SK-N-MC (cell line): ENCODE data around the gene ZNF516.

Experiments
- DNase-seq: peaks from one replicate; pipeline ENCODE4 v3.0.0-alpha.2; 2011; ENCODE audit warnings: low read depth, low spot score
- H3K27ac ChIP-seq: fragments of 200-600 bp; sonication (generic); 2 replicates; pipeline ENCODE4 v1.5.1; 2016; ENCODE audit warnings: mixed run types
- H3K36me3 ChIP-seq: fragments of 200-600 bp; sonication (generic); 2 replicates; pipeline ENCODE4 v1.6.1; 2017; ENCODE audit warnings: antibody characterized with exemption, low read length, mixed read lengths; ENCODE audit not compliant: insufficient read depth
- H3K4me3 ChIP-seq: fragments of 200-600 bp; sonication (generic); 2 replicates; pipeline ENCODE4 v1.5.1; 2016
- H3K9ac ChIP-seq: fragments of 200-600 bp; sonication (generic); 2 replicates; pipeline ENCODE4 v1.8.0; 2017; ENCODE audit warnings: mixed run types, mixed read lengths; ENCODE audit not compliant: insufficient read length
- H3K9me3 ChIP-seq: fragments of 200-600 bp; sonication (generic); 2 replicates; pipeline ENCODE4 v1.6.1; 2017; ENCODE audit warnings: low read depth, mild to moderate bottlenecking, antibody characterized with exemption, low read length, moderate library complexity, mixed read lengths
- EZH2 ChIP-seq: fragments of 200-600 bp; sonication (generic); IDR thresholded peaks from one replicate; pipeline ENCODE4 v1.6.1; 2017; ENCODE audit warnings: antibody characterized with exemption
- FOXP2 ChIP-seq: optimal IDR thresholded peaks from 2 replicates; pipeline ENCODE3; 2011; ENCODE audit warnings: mild to moderate bottlenecking, moderate library complexity; ENCODE audit not compliant: insufficient read depth; ENCODE audit errors: extremely low read length, control extremely low read depth
- POLR2AphosphoS5 ChIP-seq: IDR thresholded peaks from 2 replicates; pipeline ENCODE4 v1.6.1; 2012; ENCODE audit warnings: mild to moderate bottlenecking, low read depth, low read length, borderline replicate concordance

Gene ZNF516

DNA sequence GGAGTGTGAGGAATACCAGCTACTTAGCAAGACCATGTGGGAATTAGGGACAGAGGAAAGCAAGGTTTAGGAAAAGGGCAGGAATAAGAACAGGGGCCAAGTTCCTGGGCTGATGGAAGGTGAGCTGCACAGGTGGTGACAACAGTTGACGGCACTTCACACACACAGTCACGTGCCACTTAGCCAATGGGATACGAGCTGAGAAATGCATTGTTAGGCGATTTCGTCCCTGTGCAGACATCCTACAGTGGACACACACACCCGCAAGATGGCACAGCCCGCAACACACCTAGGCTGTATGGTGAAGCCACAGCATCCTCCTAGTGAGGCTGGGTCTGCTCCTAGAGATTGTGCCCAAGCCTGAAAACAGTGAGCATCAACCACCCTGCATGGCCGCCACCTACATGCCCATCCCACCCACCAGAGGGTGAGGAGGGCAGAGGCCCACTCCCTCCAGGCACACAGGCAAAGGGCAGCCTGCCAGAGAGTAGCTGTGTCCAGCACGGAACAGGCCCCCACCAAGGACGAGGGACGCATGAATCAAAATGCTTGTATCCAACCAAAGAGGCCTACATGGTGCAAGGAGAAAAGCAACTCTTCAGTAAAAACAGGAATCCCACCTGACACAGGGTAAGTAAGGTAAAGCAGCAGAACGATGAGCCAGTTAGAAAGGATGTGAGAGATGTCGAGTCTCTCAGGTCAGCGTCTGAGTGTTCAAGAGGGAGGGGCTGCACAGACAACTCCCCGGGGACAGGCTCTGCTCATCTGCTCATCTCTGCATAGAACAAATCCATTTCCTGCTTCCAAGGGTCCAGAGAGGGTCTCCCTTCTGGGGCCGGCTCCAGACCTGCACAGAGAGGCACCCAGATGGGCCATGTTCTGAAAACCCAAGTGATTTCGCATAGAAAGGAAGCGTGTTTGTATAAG is 51.3 kb downstream of the ZNF516 start:
- TF ChIP-seq EZH2 (no peak), FOXP2 (no peak), POLR2AphosphoS5 (no peak)
- Histone ChIP-seq H3K9ac (no peak overlapping the region), H3K27ac (no peak overlapping the region), H3K9me3 (no peaks in the 10 kb centered on the region), H3K36me3 (peaks cover 20% of the 10 kb centered on the region; the same call in 1 of the 2 replicates), H3K4me3 (no peak overlapping the region)
- no peak for DNase-seq

DNA sequence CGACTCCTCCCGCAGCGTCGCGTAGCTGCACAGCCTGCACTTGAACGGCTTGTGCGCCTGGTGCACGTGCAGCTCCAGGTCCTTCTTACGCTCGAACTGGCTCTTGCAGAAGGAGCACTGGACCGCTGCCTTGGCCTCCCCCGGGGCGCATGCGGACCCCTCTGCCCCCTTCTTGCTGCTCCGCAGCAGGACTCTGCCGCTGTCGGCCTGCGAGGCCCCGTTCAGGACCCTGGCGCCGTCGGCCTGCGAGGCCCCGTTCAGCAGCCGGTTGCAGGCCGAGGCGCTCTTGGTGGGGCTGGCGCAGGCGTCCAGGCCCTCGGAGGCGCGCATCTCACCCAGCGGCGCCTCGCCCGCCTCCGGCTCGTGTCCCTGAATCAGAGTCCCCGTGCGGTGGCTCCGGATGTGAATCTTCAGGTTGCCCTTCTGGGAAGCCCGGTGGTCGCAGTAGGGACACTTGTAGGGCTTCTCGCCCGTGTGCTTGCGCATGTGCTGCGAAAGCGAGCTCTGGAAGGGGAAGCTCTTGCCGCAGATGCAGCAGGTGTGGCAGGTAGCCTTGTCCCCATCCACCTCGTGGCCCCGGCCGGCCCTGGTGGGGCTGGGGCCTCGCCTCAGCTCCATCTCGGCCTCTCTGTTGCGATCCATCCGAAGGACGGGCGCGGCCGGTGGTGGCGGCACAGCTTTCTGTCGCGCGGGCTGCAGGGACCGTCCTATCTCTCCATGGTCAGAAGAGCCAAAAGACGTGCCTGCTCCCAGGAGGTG is 52.5 kb downstream of the ZNF516 start:
- no peak overlapping the region for H3K9ac ChIP-seq
- no peak overlapping the region for H3K27ac ChIP-seq
- H3K4me3 ChIP-seq: no peak overlapping the region
- H3K9me3 ChIP-seq: no peaks in the 10 kb centered on the region
- DNase-seq: no peak
- TF ChIP-seq EZH2 (no peak), FOXP2 (no peak), POLR2AphosphoS5 (no peak)
- peaks cover 25% of the 10 kb centered on the region; the same call in 1 of the 2 replicates for H3K36me3 ChIP-seq

DNA sequence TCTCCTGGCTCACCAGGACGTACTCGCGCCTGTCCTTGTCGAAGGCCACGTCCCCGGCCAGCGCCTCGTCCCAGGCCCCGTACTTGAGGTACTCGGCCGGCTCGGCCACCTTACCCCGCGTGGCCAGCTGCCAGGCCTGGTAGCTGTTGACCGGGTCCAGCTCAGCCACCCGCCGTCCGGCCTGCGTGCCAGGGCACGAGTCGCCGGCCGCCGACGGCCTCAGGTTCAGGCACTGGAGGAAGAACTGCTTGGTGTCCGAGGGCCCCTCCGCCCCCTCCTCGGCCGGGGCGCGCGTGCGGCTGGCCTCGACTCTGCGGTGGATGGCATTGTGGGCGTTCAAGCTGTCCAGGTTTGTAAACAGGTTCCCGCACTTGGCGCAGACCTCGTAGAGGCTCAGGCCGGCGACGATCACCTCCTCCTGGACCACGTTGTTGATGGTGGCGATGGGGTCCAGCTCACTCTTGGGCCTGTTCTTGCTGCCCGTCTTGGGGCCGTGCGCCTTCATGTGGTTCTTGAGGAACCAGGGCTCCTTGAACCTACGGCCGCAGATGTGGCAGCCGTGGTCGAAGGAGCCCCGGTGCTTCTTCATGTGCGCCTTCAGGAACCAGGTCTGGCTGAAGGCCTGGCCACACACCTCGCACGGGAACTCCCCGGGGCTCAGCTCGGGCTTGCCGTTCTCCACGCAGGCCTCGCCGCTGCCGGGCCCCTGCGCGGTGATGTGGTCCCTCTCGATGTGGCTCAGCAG is 53.2 kb downstream of the ZNF516 start:
- Histone ChIP-seq H3K9ac (no peak overlapping the region), H3K27ac (no peak overlapping the region), H3K9me3 (no peaks in the 10 kb centered on the region), H3K4me3 (no peak overlapping the region), H3K36me3 (peaks cover 25% of the 10 kb centered on the region; the same call in 1 of the 2 replicates)
- TF ChIP-seq EZH2 (no peak), POLR2AphosphoS5 (no peak), FOXP2 (no peak)
- DNase-seq: no peak

DNA sequence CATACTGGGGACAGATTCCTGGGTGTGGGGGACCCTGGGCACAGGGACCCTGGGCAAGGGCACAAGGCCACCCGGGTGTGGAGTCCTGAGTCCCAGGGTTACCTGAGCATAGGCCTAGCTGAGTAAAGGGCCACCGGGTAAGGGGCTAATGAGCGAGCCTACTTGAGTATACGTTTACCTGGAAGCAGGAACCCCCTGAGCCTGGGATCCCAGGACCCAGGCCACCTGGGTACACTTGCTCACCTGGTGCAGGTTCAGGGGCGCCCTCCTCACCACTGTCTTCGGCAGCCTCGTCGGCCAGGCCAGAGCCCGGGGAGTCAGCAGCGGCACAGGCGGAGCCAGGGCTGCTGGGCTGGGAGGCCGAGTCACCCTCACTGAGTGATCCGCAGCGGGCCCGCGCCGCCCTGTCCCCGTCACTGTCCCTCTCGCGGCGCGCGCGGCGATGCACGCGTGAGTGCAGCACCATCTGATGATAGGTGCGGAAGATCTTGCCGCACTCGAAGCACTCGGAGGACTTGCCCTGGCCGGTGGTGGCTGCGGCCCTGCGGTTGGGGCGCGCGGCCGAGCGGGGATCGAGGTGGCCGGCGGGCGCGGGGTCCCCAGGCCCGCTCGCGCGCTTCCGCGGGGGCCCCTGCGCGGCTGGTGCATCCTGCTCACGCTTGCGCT is 53.9 kb downstream of the ZNF516 start:
- H3K9me3 ChIP-seq: no peaks in the 10 kb centered on the region
- H3K36me3 ChIP-seq: peaks cover 25% of the 10 kb centered on the region; the same call in 1 of the 2 replicates
- no peak for TF ChIP-seq EZH2
- no peak for TF ChIP-seq FOXP2
- no peak for TF ChIP-seq POLR2AphosphoS5
- H3K27ac ChIP-seq: no peak overlapping the region
- DNase-seq: no peak
- H3K9ac ChIP-seq: no peak overlapping the region
- no peak overlapping the region for H3K4me3 ChIP-seq

DNA sequence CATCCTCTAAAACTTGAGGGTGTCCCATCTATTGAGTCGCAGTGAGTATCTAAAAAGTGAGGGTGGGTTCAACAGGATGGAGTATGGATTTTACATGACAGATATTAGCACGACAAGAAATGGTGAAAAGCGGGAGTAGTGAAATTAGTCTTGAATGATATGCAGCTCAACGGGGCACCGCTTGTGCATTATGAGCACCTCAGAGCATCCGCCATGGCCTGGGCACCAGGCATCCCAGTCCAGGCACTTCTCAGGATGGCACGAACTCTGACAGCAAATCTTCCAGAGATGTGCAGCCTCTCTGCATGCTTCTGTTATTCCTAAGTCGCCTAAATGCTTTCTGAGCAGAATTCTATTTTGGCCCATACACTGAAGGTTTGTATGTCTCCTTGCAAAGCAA is 57.1 kb downstream of the ZNF516 start:
- TF ChIP-seq EZH2 (no peak), POLR2AphosphoS5 (no peak), FOXP2 (no peak)
- H3K9ac ChIP-seq: no peak overlapping the region
- no peak for DNase-seq
- no peaks in the 10 kb centered on the region for H3K9me3 ChIP-seq
- H3K36me3 ChIP-seq: peaks cover 26% of the 10 kb centered on the region; the same call in 1 of the 2 replicates
- no peak overlapping the region for H3K4me3 ChIP-seq
- H3K27ac ChIP-seq: no peak overlapping the region

DNA sequence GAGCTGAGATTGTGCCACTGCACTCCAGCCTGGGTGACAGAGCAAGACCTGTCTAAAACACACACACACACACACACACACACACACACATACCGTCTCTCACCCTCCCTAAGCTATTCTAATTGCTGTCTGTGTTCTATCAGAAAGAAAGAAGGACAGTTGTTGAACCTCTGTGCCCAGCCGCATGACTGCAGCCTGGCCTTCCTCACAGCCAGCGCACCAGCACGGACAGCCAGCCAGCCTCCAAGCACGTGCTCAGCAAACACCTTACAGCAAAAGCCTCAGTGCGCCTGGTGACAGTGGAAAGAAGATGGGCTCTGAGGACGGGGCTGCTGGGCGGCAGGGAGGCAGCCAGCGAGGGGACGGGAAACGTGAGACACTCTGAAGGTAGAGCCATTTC is 58.0 kb downstream of the ZNF516 start:
- Histone ChIP-seq H3K9me3 (no peaks in the 10 kb centered on the region), H3K9ac (no peak overlapping the region), H3K4me3 (no peak overlapping the region), H3K36me3 (peaks cover 22% of the 10 kb centered on the region; the same call in 1 of the 2 replicates), H3K27ac (no peak overlapping the region)
- no peak for TF ChIP-seq EZH2
- TF ChIP-seq FOXP2: no peak
- no peak for TF ChIP-seq POLR2AphosphoS5
- DNase-seq: no peak

DNA sequence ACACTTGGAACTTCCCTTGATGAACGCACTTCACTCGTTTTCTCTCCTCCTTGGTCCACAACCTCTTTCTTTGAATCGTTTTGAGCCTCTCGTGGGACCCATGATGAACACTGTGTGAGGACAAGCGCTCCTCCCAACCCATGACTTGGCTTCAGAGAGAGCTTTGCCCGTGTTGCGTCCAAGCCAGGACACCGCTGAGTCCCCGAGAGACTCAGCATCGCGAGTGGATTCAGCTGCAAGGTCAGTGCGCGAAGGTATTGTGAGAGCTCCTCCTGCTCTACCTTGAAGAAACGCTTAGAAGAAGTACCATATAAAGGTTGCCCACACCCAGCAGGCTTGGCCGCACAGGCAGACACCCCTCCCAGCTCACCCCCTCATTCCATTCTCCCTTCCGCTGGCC is 58.7 kb downstream of the ZNF516 start:
- Histone ChIP-seq H3K9me3 (no peaks in the 10 kb centered on the region), H3K36me3 (peaks cover 17% of the 10 kb centered on the region; the same call in 1 of the 2 replicates), H3K9ac (no peak overlapping the region), H3K27ac (no peak overlapping the region), H3K4me3 (no peak overlapping the region)
- TF ChIP-seq FOXP2 (no peak), POLR2AphosphoS5 (no peak), EZH2 (no peak)
- no peak for DNase-seq
